ENCODE measurements around the gene MPO. TPM values are rescaled to one million over a fixed set of nuclear protein-coding genes. Genes with fewer than 3 reads are reported as not detected.

Gene MPO
- total RNA-seq, 1 experiment from 2014 or later: not detected

GRCh38 chr17:58265902-58266875 lies 14.5 kb downstream of the MPO start:
- Histone ChIP-seq H3K23me2 (ENCODE audit: insufficient read length, low read depth, low read length, poor library complexity, severe bottlenecking) (no peaks in the 10 kb centered on the region), H3K27me3 (ENCODE audit: insufficient read depth, low read length) (no peaks in the 10 kb centered on the region), H2BK12ac (ENCODE audit: insufficient read length, low read depth, low read length) (no peak overlapping the region), H3K18ac (ENCODE audit: insufficient read length, low read depth, low read length) (no peak overlapping the region), H3K79me2 (ENCODE audit: insufficient read depth, low read length) (no peaks in the 10 kb centered on the region), H4K91ac (ENCODE audit: insufficient read length, low read depth, low read length) (no peak overlapping the region), H4K5ac (ENCODE audit: insufficient read length, low read depth, low read length) (no peak overlapping the region), H3K9ac (ENCODE audit: extremely low read depth, insufficient read length, low read length) (no peak overlapping the region), H3K14ac (ENCODE audit: insufficient read depth, low read length) (no peak overlapping the region), H3K9me3 (ENCODE audit: control insufficient read depth, low read depth, low read length) (no peaks in the 10 kb centered on the region), H3K56ac (ENCODE audit: insufficient read length, low read depth, low read length) (no peak overlapping the region), H3K23ac (ENCODE audit: insufficient read length, low read depth, low read length) (no peak overlapping the region), H2BK5ac (ENCODE audit: insufficient read length, low read length) (no peak overlapping the region), H2AFZ (ENCODE audit: low read length) (no peak overlapping the region), H3K4ac (ENCODE audit: low read depth, low read length) (no peak overlapping the region), H3T11ph (ENCODE audit: low read length) (no peak overlapping the region), H4K20me1 (ENCODE audit: control insufficient read depth, insufficient read depth, insufficient read length) (no peaks in the 10 kb centered on the region), H3K27ac (ENCODE audit: insufficient read length, low read depth, low read length) (no peak overlapping the region), H2BK120ac (ENCODE audit: low read depth, low read length, poor library complexity, severe bottlenecking) (no peak overlapping the region), H3K4me1 (ENCODE audit: insufficient read depth, low read length) (no peaks in the 10 kb centered on the region), H2AK5ac (ENCODE audit: insufficient read length, low read length) (no peak overlapping the region), H4K8ac (replicated peaks; ENCODE audit: insufficient read length, low read depth, low read length) (no peak overlapping the region), H3K79me1 (ENCODE audit: insufficient read depth, low read depth, low read length, poor library complexity, severe bottlenecking) (no peaks in the 10 kb centered on the region), H2BK20ac (ENCODE audit: low read depth, low read length, poor library complexity, severe bottlenecking) (no peak overlapping the region), H2BK15ac (ENCODE audit: low read depth, low read length) (no peak overlapping the region), H3K4me2 (ENCODE audit: insufficient read depth, insufficient read length, low read length) (no peak overlapping the region)
- no peaks in the 10 kb centered on the region for H3K9me3 Mint-ChIP-seq
- no CpG with 5 or more reads among the region's 7 CpGs for WGBS (ENCODE audit: extremely low coverage, insufficient read length, low lambda C conversion rate)
- H3K4me3 Mint-ChIP-seq: no peak overlapping the region
- H3K27ac Mint-ChIP-seq: no peak overlapping the region
- no peak for TF ChIP-seq CTCF (conservative IDR thresholded peaks at IDR 0.05)
- DNase-seq: no peak
- no peaks in the 10 kb centered on the region for H3K4me1 Mint-ChIP-seq
- peaks cover 48% of the 10 kb centered on the region for H3K27me3 Mint-ChIP-seq (ENCODE audit: low read depth)
- H3K36me3 Mint-ChIP-seq (ENCODE audit: insufficient read depth in 1 of 3, low read depth in 3 of 3): no peaks in the 10 kb centered on the region
